Suprapubic skin (tissue), 4 donors: Measurements from ENCODE around the gene BLOC1S1. TPM values are rescaled to one million over a fixed set of nuclear protein-coding genes. Genes with fewer than 3 reads are reported as not detected.

Experiments used
- DNase-seq, 2 donors: peaks; one replicate each; pipeline ENCODE4 v3.0.0-alpha.2; 2019; ENCODE audit warnings: low spot score in 2 of 2
- H3K27ac ChIP-seq: fragments of 200-600 bp; sonication (generic); one replicate; pipeline ENCODE4 v1.5.1; 2019
- H3K27me3 ChIP-seq: fragments of 200-600 bp; sonication (generic); one replicate; pipeline ENCODE4 v1.5.1; 2019
- H3K36me3 ChIP-seq: fragments of 200-600 bp; sonication (generic); one replicate; pipeline ENCODE4 v1.5.1; 2019
- H3K4me1 ChIP-seq: fragments of 200-600 bp; sonication (generic); one replicate; pipeline ENCODE4 v1.5.1; 2019
- H3K4me3 ChIP-seq: fragments of 200-600 bp; sonication (generic); one replicate; pipeline ENCODE4 v1.5.1; 2019; ENCODE audit warnings: mild to moderate bottlenecking
- H3K9me3 ChIP-seq: fragments of 200-600 bp; sonication (generic); one replicate; pipeline ENCODE4 v1.5.1; 2019
- CTCF ChIP-seq, 2 donors: fragments of 200-600 bp in 1 of 2; fragments of 450-650 bp in 1 of 2; sonication (generic) in 1 of 2; IDR thresholded peaks; one replicate each; pipeline ENCODE4 v1.5.1; 2016 to 2019; ENCODE audit warnings: antibody characterized with exemption in 2 of 2, mild to moderate bottlenecking in 1 of 2, moderate library complexity in 1 of 2
- EP300 ChIP-seq: sonication (generic); formaldehyde crosslinking; IDR thresholded peaks from one replicate; pipeline ENCODE4 v1.6.1; 2017; ENCODE audit warnings: antibody characterized with exemption
- POLR2A ChIP-seq, 2 donors: fragments of 450-650 bp; IDR thresholded peaks; one replicate each; pipeline ENCODE4 v1.6.1; 2017; ENCODE audit warnings: antibody characterized with exemption in 2 of 2, mild to moderate bottlenecking in 2 of 2, moderate library complexity in 2 of 2
- POLR2AphosphoS5 ChIP-seq, 3 donors: sonication (generic); formaldehyde crosslinking; IDR thresholded peaks; one replicate each; pipeline ENCODE4 v1.6.1; 2017; ENCODE audit warnings: antibody characterized with exemption in 3 of 3
- WGBS: methylation state at CpG from one replicate; pipeline ENCODE4 v1.1.5; 2018; 5-methylcytosine and 5-hydroxymethylcytosine counted together
- total RNA-seq, 4 donors: library from RNA; depleted of rRNA; stranded (reverse); fragments of >200 nt; gene quantifications; one replicate each; pipeline ENCODE4 v1.1.0, GENCODE V29; 2016

Gene BLOC1S1
- total RNA-seq, 4 donors from 2014 or later: 92.7 to 166 (median 139) TPM

DNA sequence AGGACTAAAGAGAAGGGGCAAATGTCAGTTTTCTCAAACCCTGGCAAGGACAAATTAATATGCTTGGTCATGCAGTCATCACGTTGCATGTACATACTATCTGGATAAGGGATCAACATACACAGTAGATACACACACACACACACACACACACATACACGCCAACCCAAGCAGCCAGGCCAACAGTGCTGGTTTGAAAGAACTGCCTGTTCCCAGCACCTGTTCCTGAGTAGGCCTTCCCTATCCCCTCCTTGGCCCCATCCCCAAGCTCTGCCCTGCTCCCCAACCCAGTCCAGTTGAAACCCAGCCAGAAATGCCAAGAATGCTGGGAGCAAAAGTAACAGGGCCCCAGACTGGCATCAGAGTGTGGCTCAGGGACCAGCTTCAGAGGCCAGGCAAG is 12.6 kb upstream of the BLOC1S1 start:
- TF ChIP-seq CTCF (IDR thresholded peaks at IDR 0.05) (no peak), POLR2A (IDR thresholded peaks at IDR 0.05) (no peak), POLR2AphosphoS5 (IDR thresholded peaks at IDR 0.05) (no peak), EP300 (no peak)
- Histone ChIP-seq H3K9me3 (no peaks in the 10 kb centered on the region), H3K4me1 (peaks cover 15% of the 10 kb centered on the region), H3K4me3 (no peak overlapping the region), H3K27ac (peak overlapping the region; percentile 30), H3K27me3 (peaks cover 12% of the 10 kb centered on the region), H3K36me3 (no peaks in the 10 kb centered on the region)
- peak in 1 of 2 donors; percentile 50 for DNase-seq
- 43% methylated on average over 2 of the region's 2 CpGs for WGBS

DNA sequence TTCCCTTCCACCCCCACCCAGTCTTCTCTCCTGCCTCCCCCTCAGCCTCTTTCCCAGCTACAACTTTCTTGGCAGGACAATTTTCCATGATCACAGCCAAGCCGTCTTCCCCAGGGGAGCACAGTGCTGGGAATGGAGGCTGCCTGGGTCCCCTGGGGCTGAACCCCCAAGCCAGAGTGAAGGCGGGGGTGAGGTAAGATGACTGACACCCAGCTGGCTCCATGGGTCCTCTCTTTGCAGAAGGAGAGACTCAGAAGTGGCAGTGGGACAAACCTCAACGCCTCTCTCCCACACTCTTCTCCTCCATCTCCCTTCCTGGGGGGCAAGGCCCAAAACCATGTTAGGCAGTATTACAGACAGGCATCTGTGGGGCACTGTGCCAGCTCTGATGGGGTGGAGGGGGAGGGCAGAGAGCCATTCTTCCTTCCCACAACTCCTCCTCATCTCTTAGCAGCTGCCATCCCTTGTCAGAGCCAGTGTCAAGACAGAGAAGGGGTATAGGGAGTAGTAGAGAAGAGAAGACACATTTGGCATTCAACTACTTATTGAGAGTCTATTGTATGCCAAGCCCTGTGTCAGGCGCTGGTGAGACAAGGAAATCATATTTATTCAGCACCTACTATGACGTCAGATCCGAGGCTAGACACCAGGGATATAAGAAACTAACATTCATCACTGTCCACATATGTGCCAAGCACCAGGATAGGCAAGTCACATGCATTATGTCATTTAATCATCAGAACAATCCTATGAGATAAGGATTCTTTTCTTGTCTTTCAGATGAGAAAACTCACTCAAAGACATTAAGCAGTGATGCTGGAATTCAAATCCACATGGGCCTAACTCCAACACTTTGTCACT is 11.7 kb upstream of the BLOC1S1 start:
- no peak for DNase-seq
- H3K36me3 ChIP-seq: no peaks in the 10 kb centered on the region
- H3K4me3 ChIP-seq: peak overlapping the region; percentile 63
- H3K4me1 ChIP-seq: peaks cover 22% of the 10 kb centered on the region
- H3K27ac ChIP-seq: peak overlapping the region; percentile 30
- no peaks in the 10 kb centered on the region for H3K9me3 ChIP-seq
- 59% methylated on average over 6 of the region's 6 CpGs for WGBS
- TF ChIP-seq EP300: no peak
- TF ChIP-seq CTCF (IDR thresholded peaks at IDR 0.05): no peak
- TF ChIP-seq POLR2AphosphoS5 (IDR thresholded peaks at IDR 0.05): no peak
- no peak for TF ChIP-seq POLR2A (IDR thresholded peaks at IDR 0.05)
- peaks cover 12% of the 10 kb centered on the region for H3K27me3 ChIP-seq

- 79% methylated on average over 9 of the region's 9 CpGs for WGBS
- H3K27me3 ChIP-seq: peaks cover 12% of the 10 kb centered on the region
- DNase-seq: no peak
- no peak for TF ChIP-seq POLR2AphosphoS5 (IDR thresholded peaks at IDR 0.05)
- no peak for TF ChIP-seq EP300
- TF ChIP-seq POLR2A (IDR thresholded peaks at IDR 0.05): no peak
- no peak for TF ChIP-seq CTCF (IDR thresholded peaks at IDR 0.05)
- H3K4me3 ChIP-seq: peak overlapping the region; percentile 63
- peaks cover 22% of the 10 kb centered on the region for H3K4me1 ChIP-seq
- H3K27ac ChIP-seq: peak overlapping the region; percentile 27
- no peaks in the 10 kb centered on the region for H3K9me3 ChIP-seq
- no peaks in the 10 kb centered on the region for H3K36me3 ChIP-seq
These were observed 10.8 kb upstream of the BLOC1S1 start for GRCh38 chr12:55704824-55705718.

DNA sequence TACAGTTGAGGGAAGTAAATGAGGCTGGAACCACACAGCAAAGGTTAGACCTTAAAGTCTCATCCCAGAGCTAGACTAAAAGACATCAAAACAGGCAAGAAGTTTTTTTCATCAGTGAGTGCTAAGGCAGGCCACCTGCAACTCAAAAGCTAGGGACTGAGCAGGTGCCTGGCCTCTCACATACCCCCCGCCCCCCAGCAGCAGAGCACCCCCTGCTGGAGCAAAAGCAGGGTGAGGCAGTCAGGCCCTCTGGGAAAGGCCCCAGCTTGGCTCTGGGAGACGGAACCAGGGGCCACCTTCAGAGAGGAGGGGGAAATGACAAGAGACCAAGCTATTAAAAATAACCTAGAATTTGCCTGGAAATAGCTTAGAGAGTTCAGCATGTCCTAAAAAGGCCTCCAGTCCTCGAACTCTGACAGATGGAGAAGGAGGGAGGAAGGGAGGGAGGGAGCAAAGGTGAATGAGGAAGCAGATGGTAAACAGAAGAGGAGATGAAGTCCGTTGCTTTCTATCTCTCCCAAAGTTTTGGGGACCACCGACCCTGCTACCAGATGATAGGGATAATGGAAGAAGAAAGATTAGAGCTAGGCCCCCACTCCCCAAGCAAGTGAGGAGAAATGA is 10.0 kb upstream of the BLOC1S1 start:
- 62% methylated on average over 5 of the region's 5 CpGs for WGBS
- H3K4me3 ChIP-seq: peak overlapping the region; percentile 63
- peak in 1 of 2 donors; percentile 18 for TF ChIP-seq CTCF (IDR thresholded peaks at IDR 0.05)
- no peak for TF ChIP-seq EP300
- H3K9me3 ChIP-seq: no peaks in the 10 kb centered on the region
- peaks cover 12% of the 10 kb centered on the region for H3K27me3 ChIP-seq
- no peak overlapping the region for H3K27ac ChIP-seq
- DNase-seq: no peak
- H3K36me3 ChIP-seq: no peaks in the 10 kb centered on the region
- peaks cover 22% of the 10 kb centered on the region for H3K4me1 ChIP-seq
